ENCODE measurements around the gene LIN54. TPM values are rescaled to one million over a fixed set of nuclear protein-coding genes. Genes with fewer than 3 reads are reported as not detected.

The LIN54 gene
- total and polyA plus RNA-seq, 12 donors, result 1.5 to 9.4 (median 8.6) TPM

DNA sequence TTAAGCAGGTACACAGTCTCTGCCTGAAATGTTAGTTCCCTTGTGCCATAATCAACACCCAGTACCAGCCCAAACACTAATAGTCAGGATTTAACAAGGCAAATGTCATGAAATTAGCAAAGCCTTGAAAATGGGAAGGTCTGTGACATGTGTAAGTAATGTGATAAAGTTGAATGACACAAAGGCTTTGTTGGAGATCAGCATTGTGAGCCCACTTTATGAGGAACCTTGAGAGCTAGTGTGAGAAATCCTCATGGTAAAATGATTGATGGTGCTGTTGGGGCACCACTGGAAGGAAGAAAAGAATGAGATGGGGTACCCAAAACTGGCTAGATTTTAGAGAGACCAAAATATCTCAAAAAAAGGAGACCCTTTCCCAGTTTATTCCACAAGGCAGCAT lies 3.3 kb upstream of the LIN54 start:
- ATAC-seq (no peak), DNase-seq (no peak)
- Histone ChIP-seq H3K27ac (peak overlapping the region in 9 of 10 donors; percentile 54 to 97 (median 79)), H3K27me3 (no peaks in the 10 kb centered on the region), H3K9me3 (no peaks in the 10 kb centered on the region), H3K36me3 (no peaks in the 10 kb centered on the region), H3K4me1 (peaks cover 4 to 37% (median 26%) of the 10 kb centered on the region in 9 donors), H3K4me3 (peak overlapping the region in 8 of 10 donors; percentile 66 to 98 (median 79))
- TF ChIP-seq, protein P1, sequence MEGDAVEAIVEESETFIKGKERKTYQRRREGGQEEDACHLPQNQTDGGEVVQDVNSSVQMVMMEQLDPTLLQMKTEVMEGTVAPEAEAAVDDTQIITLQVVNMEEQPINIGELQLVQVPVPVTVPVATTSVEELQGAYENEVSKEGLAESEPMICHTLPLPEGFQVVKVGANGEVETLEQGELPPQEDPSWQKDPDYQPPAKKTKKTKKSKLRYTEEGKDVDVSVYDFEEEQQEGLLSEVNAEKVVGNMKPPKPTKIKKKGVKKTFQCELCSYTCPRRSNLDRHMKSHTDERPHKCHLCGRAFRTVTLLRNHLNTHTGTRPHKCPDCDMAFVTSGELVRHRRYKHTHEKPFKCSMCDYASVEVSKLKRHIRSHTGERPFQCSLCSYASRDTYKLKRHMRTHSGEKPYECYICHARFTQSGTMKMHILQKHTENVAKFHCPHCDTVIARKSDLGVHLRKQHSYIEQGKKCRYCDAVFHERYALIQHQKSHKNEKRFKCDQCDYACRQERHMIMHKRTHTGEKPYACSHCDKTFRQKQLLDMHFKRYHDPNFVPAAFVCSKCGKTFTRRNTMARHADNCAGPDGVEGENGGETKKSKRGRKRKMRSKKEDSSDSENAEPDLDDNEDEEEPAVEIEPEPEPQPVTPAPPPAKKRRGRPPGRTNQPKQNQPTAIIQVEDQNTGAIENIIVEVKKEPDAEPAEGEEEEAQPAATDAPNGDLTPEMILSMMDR (IDR thresholded peaks at IDR 0.05), result no peak
- intact Hi-C loops (cut with DNase I), result loop anchor here in 8 of 10 donors (1.0 to 10.0 kb wide), 8 partner anchors 20 to 639 kb away; partner anchors contain the start of genes COPS4 (in 5 of the 8), THAP9 (in 5 of the 8), ENOPH1 (in 1 of the 8) and HNRNPD (in 1 of the 8)

- 4 to 5% methylated on average over 13 of the region's 13 CpGs for WGBS, 2 donors
Measured at GRCh38 chr4:83013420-83013867, 2.8 kb upstream of the LIN54 start.

DNA sequence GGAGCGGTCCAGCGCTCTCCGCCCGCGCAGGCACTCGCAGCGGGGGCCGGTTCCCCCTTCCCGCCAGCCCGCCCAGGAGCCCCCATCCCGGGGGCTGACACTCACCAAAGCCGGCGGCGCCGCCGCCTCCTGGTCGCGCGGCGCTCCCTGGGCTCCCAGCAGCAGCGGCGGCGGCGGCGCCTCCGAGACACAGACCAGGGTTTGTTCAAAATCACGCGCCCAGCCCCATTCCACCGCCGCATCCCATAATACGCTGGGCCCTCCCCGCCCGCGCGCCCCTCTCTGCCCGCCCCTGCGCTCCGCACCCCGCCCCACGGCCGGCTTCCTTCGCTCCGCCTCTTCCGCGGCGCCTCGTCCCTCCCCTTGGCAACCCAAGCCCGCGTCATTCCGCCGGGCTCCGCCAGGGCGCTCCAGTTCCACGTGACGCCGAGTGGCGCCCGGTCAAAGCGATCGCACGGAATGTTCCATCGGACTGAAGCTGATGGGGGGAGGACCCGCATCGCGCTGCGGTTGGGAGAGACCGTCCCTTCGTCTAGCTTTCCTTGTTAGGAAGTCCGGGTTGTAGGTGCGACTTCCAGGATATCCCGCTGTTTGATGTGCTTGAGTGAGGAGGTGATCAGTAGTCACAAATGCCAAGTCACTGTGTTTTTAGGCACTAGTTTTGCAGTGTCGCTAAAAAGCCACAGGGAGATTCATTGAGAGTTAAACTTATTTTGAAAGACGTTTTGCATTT lies 2.2 kb upstream of the LIN54 start:
- H3K4me3 ChIP-seq, result peak overlapping the region; percentile 66 to 98 (median 79)
- intact Hi-C loops (cut with DNase I), result loop anchor here in 8 of 10 donors (1.0 to 10.0 kb wide), 8 partner anchors 21 to 638 kb away; partner anchors contain the start of genes COPS4 (in 5 of the 8), THAP9 (in 5 of the 8), ENOPH1 (in 1 of the 8) and HNRNPD (in 1 of the 8)
- H3K27me3 ChIP-seq, result no peaks in the 10 kb centered on the region
- 0 to 1% methylated on average over 68 to 73 of the region's 73 CpGs for WGBS, 2 donors
- peak overlapping the region; percentile 57 to 97 (median 78) for H3K27ac ChIP-seq
- peaks cover 6 to 45% (median 34%) of the 10 kb centered on the region in 9 donors for H3K4me1 ChIP-seq
- H3K9me3 ChIP-seq, result no peaks in the 10 kb centered on the region
- no peaks in the 10 kb centered on the region for H3K36me3 ChIP-seq
- ATAC-seq, result peak; percentile 98 to 100 (median 98)
- TF ChIP-seq, protein P1 (IDR thresholded peaks at IDR 0.05), result peak; percentile 21 to 66 (median 55)
- peak; percentile 96 to 98 for DNase-seq

More at GRCh38 chr4:83013420-83013867, 2.8 kb upstream of the LIN54 start:
- H3K36me3 ChIP-seq, result no peaks in the 10 kb centered on the region
- TF ChIP-seq, protein P1 (IDR thresholded peaks at IDR 0.05), result no peak
- H3K4me3 ChIP-seq, result peak overlapping the region; percentile 33 to 98 (median 79)
- no peaks in the 10 kb centered on the region for H3K27me3 ChIP-seq
- no peak for DNase-seq
- H3K9me3 ChIP-seq, result no peaks in the 10 kb centered on the region
- peak in 2 of 8 donors; percentile 29 to 46 for ATAC-seq
- intact Hi-C loops (cut with DNase I), result loop anchor here in 8 of 10 donors (1.0 to 10.0 kb wide), 8 partner anchors 21 to 639 kb away; partner anchors contain the start of genes COPS4 (in 5 of the 8), THAP9 (in 5 of the 8), ENOPH1 (in 1 of the 8) and HNRNPD (in 1 of the 8)
- H3K4me1 ChIP-seq, result peaks cover 6 to 41% (median 30%) of the 10 kb centered on the region in 9 donors
- peak overlapping the region; percentile 54 to 97 (median 78) for H3K27ac ChIP-seq

DNA sequence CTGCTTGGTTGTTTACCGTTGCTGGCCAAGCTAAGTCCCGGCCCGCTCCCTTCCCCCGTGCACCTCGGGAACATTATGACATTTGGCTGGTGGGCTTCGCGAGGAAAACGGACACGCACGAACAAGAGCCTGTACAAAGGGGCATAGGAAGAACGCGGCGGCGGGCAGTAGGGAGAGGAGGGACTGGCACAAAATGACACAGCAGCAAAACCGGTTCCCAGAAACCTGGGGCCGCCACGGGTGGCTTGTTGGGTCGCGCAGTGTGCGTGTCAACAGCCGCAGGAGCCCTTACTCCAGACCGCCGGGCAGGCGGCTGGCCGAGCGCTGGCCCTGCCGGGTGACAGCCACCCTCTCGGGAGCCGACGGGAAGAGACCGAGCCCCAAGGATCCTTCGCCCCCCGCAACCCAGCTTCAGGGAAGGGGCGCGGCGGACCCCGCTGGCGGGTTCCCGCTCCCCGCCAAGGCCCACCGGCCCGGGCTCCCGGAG lies 1.6 kb upstream of the LIN54 start:
- Histone ChIP-seq H3K4me3 (peak overlapping the region; percentile 66 to 98 (median 79)), H3K27ac (peak overlapping the region in 9 of 10 donors; percentile 68 to 97 (median 79)), H3K36me3 (no peaks in the 10 kb centered on the region), H3K4me1 (peaks cover 6 to 45% (median 34%) of the 10 kb centered on the region in 9 donors), H3K9me3 (no peaks in the 10 kb centered on the region), H3K27me3 (no peaks in the 10 kb centered on the region)
- ATAC-seq (peak in 2 of 8 donors; percentile 1 to 2), DNase-seq (peak; percentile 10 to 34)
- TF ChIP-seq, protein P1 (IDR thresholded peaks at IDR 0.05), result no peak
- intact Hi-C loops (cut with DNase I), result loop anchor here in 7 of 10 donors (2.0 to 10.0 kb wide), 6 partner anchors 23 to 637 kb away; partner anchors contain the start of genes THAP9 (in 5 of the 7), COPS4 (in 1 of the 7), ENOPH1 (in 1 of the 7) and HNRNPD (in 1 of the 7)
- 0% methylated on average over 42 to 43 of the region's 43 CpGs for WGBS, 2 donors

Data from heart right ventricle (tissue), 16 donors.